A673 (cell line): ENCODE data around the gene ACADL. TPM values are rescaled to one million over a fixed set of nuclear protein-coding genes. Genes with fewer than 3 reads are reported as not detected.

Source experiments
- BruUV-seq: library from RNA; stranded (reverse); fragments of 400-500 nt; replicated peaks from 2 replicates; lab custom pipeline; 2021; lab: Mats Ljungman, UMichigan
- CTCF ChIA-PET: fragments of 300-600 bp; sonication (Branson Sonifier 250); formaldehyde crosslinking; loops from one replicate; lab custom pipeline; 2022; ENCODE audit warnings: antibody characterized with exemption; lab: Charles Lee
- POLR2A ChIA-PET: fragments of 300-600 bp; sonication (Branson Sonifier 250); formaldehyde crosslinking; loops from one replicate; lab custom pipeline; 2022; ENCODE audit warnings: antibody characterized with exemption; ENCODE audit not compliant: low non-redundant PET; lab: Charles Lee
- DNase-seq: peaks from one replicate; pipeline ENCODE4 v3.0.0-alpha.2; 2015; ENCODE audit warnings: low spot score
- H3K27ac ChIP-seq: fragments of 200-600 bp; sonication (generic); 2 replicates; pipeline ENCODE4 v1.5.1; 2016; ENCODE audit warnings: mixed run types, low read depth, mild to moderate bottlenecking, mixed read lengths, antibody characterized with exemption, low read length; ENCODE audit not compliant: poor library complexity, severe bottlenecking
- H3K27me3 ChIP-seq: fragments of 200-600 bp; sonication (generic); replicated peaks from 2 replicates; pipeline ENCODE4 v1.6.1; 2017; ENCODE audit warnings: mixed run types, low read depth, mild to moderate bottlenecking, mixed read lengths, antibody characterized with exemption, low read length; ENCODE audit not compliant: insufficient read depth, poor library complexity
- H3K36me3 ChIP-seq: fragments of 200-600 bp; sonication (generic); 2 replicates; pipeline ENCODE4 v1.6.1; 2016; ENCODE audit warnings: mixed run types, mild to moderate bottlenecking, mixed read lengths, antibody characterized with exemption, low read length; ENCODE audit not compliant: insufficient read depth, poor library complexity, severe bottlenecking
- H3K4me1 ChIP-seq: fragments of 200-600 bp; sonication (generic); 2 replicates; pipeline ENCODE4 v1.6.1; 2017; ENCODE audit warnings: mixed run types, mild to moderate bottlenecking, mixed read lengths, antibody characterized with exemption, low read length; ENCODE audit not compliant: insufficient read depth, poor library complexity, severe bottlenecking
- H3K4me3 ChIP-seq: fragments of 200-600 bp; sonication (generic); 2 replicates; pipeline ENCODE4 v1.5.1; 2016; ENCODE audit warnings: low read depth, mixed run types, mild to moderate bottlenecking, mixed read lengths, low read length; ENCODE audit not compliant: poor library complexity, severe bottlenecking
- H3K9me3 ChIP-seq: fragments of 200-600 bp; sonication (generic); 2 replicates; pipeline ENCODE4 v1.6.1; 2016; ENCODE audit warnings: mixed run types, low read depth, mild to moderate bottlenecking, mixed read lengths, antibody characterized with exemption, low read length; ENCODE audit not compliant: poor library complexity, severe bottlenecking
- CTCF ChIP-seq: fragments of 300-800, 200-600 bp; sonication (generic); conservative IDR thresholded peaks from 2 replicates; pipeline ENCODE4 v1.5.1; 2017; ENCODE audit warnings: low read depth, mild to moderate bottlenecking, antibody characterized with exemption, low read length, moderate library complexity, mixed read lengths
- EZH2 ChIP-seq: fragments of 200-600 bp; sonication (generic); IDR thresholded peaks from 2 replicates; pipeline ENCODE4 v1.6.1; 2017; ENCODE audit warnings: borderline replicate concordance, low read depth, mild to moderate bottlenecking, mixed read lengths, antibody characterized with exemption, low read length; ENCODE audit not compliant: poor library complexity, severe bottlenecking
- intact Hi-C: fragments of 100-400 bp; cut with micrococcal nuclease; formaldehyde crosslinking; loops from one replicate; pipeline ENCODE4 v1.10.0; 2022; ENCODE audit not compliant: unreplicated experiment
- total RNA-seq: library from RNA; stranded (reverse); gene quantifications from 2 replicates; pipeline ENCODE4 v1.2.3, GENCODE V29; 2021

ACADL gene
- total RNA-seq, 1 experiment from 2014 or later = not detected

GRCh38 chr2:210230518-210230917 is 5.3 kb upstream of the ACADL start:
- ChIA-PET CTCF (interaction anchor here (0.8 kb wide), 1 partner anchor 169 kb away, joined by 3 read pairs; no protein-coding TSS in a partner anchor), POLR2A (no interaction called here)
- TF ChIP-seq EZH2 (no peak), CTCF (no peak)
- H3K27ac ChIP-seq = no peak overlapping the region
- no peak overlapping the region for H3K4me3 ChIP-seq
- no peaks in the 10 kb centered on the region for H3K36me3 ChIP-seq
- no peak for DNase-seq
- intact Hi-C loops = loop anchor here (10.0 kb wide), 1 partner anchor 804 kb away; no protein-coding TSS in a partner anchor
- no TSS peak for BruUV-seq
- peaks cover 16% of the 10 kb centered on the region for H3K27me3 ChIP-seq
- no peaks in the 10 kb centered on the region for H3K9me3 ChIP-seq
- no peaks in the 10 kb centered on the region for H3K4me1 ChIP-seq

GRCh38 chr2:210228586-210228985 is 3.3 kb upstream of the ACADL start:
- ChIA-PET CTCF (no interaction called here), POLR2A (no interaction called here)
- intact Hi-C loops = no loop called here
- Histone ChIP-seq H3K27ac (no peak overlapping the region), H3K4me1 (no peaks in the 10 kb centered on the region), H3K36me3 (no peaks in the 10 kb centered on the region), H3K9me3 (no peaks in the 10 kb centered on the region), H3K27me3 (peaks cover 35% of the 10 kb centered on the region), H3K4me3 (no peak overlapping the region)
- DNase-seq = no peak
- no peak for TF ChIP-seq CTCF
- TF ChIP-seq EZH2 = no peak
- no TSS peak for BruUV-seq

- Histone ChIP-seq H3K27me3 (peaks cover 46% of the 10 kb centered on the region), H3K4me1 (no peaks in the 10 kb centered on the region), H3K36me3 (no peaks in the 10 kb centered on the region), H3K4me3 (no peak overlapping the region), H3K27ac (no peak overlapping the region), H3K9me3 (no peaks in the 10 kb centered on the region)
- no peak for TF ChIP-seq EZH2
- TF ChIP-seq CTCF = no peak
- BruUV-seq = no TSS peak
- POLR2A ChIA-PET = no interaction called here
- CTCF ChIA-PET = no interaction called here
- no peak for DNase-seq
- intact Hi-C loops = no loop called here
Observed at GRCh38 chr2:210227290-210228088, 2.2 kb upstream of the ACADL start.
